Trophoblast cell (in vitro differentiated cells and primary cell): Measurements from ENCODE around the gene RASSF8.

Experiments used
- DNase-seq, 2 donors: peaks; one replicate each; pipeline ENCODE4 v3.0.0-alpha.2; 2016
- H2AFZ ChIP-seq: 2 replicates; pipeline ENCODE4 v1.6.1; 2013; ENCODE audit warnings: low read length, moderate library complexity, mild to moderate bottlenecking; ENCODE audit not compliant: insufficient read depth, poor library complexity
- H2AK5ac ChIP-seq: 2 replicates; pipeline ENCODE4 v1.6.1; 2013; ENCODE audit warnings: mild to moderate bottlenecking, low read length
- H2BK120ac ChIP-seq: 2 replicates; pipeline ENCODE4 v1.6.1; 2013; ENCODE audit warnings: low read length, mild to moderate bottlenecking, moderate library complexity; ENCODE audit not compliant: insufficient read depth, poor library complexity
- H2BK12ac ChIP-seq: 2 replicates; pipeline ENCODE4 v1.6.1; 2013; ENCODE audit warnings: mild to moderate bottlenecking, low read length, moderate library complexity
- H2BK5ac ChIP-seq: 2 replicates; pipeline ENCODE4 v1.6.1; 2013; ENCODE audit warnings: low read length, low read depth, moderate library complexity, mild to moderate bottlenecking; ENCODE audit not compliant: poor library complexity
- H3K14ac ChIP-seq: 2 replicates; pipeline ENCODE4 v1.6.1; 2013; ENCODE audit warnings: mild to moderate bottlenecking, low read length
- H3K18ac ChIP-seq: 2 replicates; pipeline ENCODE4 v1.6.1; 2013; ENCODE audit warnings: mild to moderate bottlenecking, low read length
- H3K23ac ChIP-seq: 2 replicates; pipeline ENCODE4 v1.6.1; 2013; ENCODE audit warnings: low read length
- H3K27ac ChIP-seq: 2 replicates; pipeline ENCODE4 v1.5.1; 2013; ENCODE audit warnings: low read depth, mild to moderate bottlenecking, inconsistent platforms, low read length, moderate library complexity
- H3K27me3 ChIP-seq: 2 replicates; pipeline ENCODE4 v1.6.1; 2013; ENCODE audit warnings: inconsistent platforms, mild to moderate bottlenecking, low read length, moderate library complexity; ENCODE audit not compliant: insufficient read depth
- H3K36me3 ChIP-seq, 2 experiments: 1 replicate in 1 of 2; 2 replicates in 1 of 2; pipeline ENCODE4 v1.6.1; 2013; ENCODE audit warnings: low read length in 2 of 2, mild to moderate bottlenecking in 2 of 2, moderate library complexity in 1 of 2; ENCODE audit not compliant: insufficient read depth in 2 of 2, control insufficient read depth in 1 of 2
- H3K4ac ChIP-seq: 2 replicates; pipeline ENCODE4 v1.6.1; 2013; ENCODE audit warnings: low read depth, mild to moderate bottlenecking, low read length, moderate library complexity
- H3K4me1 ChIP-seq, 2 experiments: 1 replicate in 1 of 2; 2 replicates in 1 of 2; pipeline ENCODE4 v1.6.1; 2013; ENCODE audit warnings: low read length in 2 of 2, mild to moderate bottlenecking in 2 of 2, moderate library complexity in 1 of 2; ENCODE audit not compliant: insufficient read depth in 2 of 2, control insufficient read depth in 1 of 2
- H3K4me2 ChIP-seq: 2 replicates; pipeline ENCODE4 v1.6.1; 2013; ENCODE audit warnings: inconsistent platforms, mild to moderate bottlenecking, low read length, moderate library complexity
- H3K4me3 ChIP-seq: 2 replicates; pipeline ENCODE4 v1.5.1; 2013; ENCODE audit warnings: mild to moderate bottlenecking, low read depth, low read length, inconsistent platforms
- H3K79me1 ChIP-seq: one replicate; pipeline ENCODE4 v1.6.1; 2013; ENCODE audit warnings: low read length
- H3K79me2 ChIP-seq: 2 replicates; pipeline ENCODE4 v1.6.1; 2013; ENCODE audit warnings: low read length, mild to moderate bottlenecking; ENCODE audit not compliant: control insufficient read depth, insufficient read depth, poor library complexity
- H3K9ac ChIP-seq: 2 replicates; pipeline ENCODE4 v1.6.1; 2013; ENCODE audit warnings: mild to moderate bottlenecking, low read length
- H3K9me3 ChIP-seq: 2 replicates; pipeline ENCODE4 v1.6.1; 2013; ENCODE audit warnings: low read depth, mild to moderate bottlenecking, control low read depth, inconsistent platforms, low read length; ENCODE audit not compliant: insufficient read depth
- H4K12ac ChIP-seq: 2 replicates; pipeline ENCODE4 v1.6.1; 2013; ENCODE audit warnings: low read depth, mild to moderate bottlenecking, low read length, moderate library complexity
- H4K8ac ChIP-seq: 2 replicates; pipeline ENCODE4 v1.6.1; 2013; ENCODE audit warnings: low read depth, mild to moderate bottlenecking, low read length, moderate library complexity
- H4K91ac ChIP-seq: one replicate; pipeline ENCODE4 v1.6.1; 2013; ENCODE audit warnings: low read depth, mild to moderate bottlenecking, low read length, moderate library complexity
- WGBS: extraction: QIAGEN DNeasy Blood & Tissue Kit; methylation state at CpG from one replicate; pipeline ENCODE4 v1.1.7; 2013; ENCODE audit warnings: missing lambda C conversion rate; ENCODE audit not compliant: insufficient read length, insufficient coverage; ENCODE audit errors: extremely low coverage; 5-methylcytosine and 5-hydroxymethylcytosine counted together

RASSF8 gene

DNA sequence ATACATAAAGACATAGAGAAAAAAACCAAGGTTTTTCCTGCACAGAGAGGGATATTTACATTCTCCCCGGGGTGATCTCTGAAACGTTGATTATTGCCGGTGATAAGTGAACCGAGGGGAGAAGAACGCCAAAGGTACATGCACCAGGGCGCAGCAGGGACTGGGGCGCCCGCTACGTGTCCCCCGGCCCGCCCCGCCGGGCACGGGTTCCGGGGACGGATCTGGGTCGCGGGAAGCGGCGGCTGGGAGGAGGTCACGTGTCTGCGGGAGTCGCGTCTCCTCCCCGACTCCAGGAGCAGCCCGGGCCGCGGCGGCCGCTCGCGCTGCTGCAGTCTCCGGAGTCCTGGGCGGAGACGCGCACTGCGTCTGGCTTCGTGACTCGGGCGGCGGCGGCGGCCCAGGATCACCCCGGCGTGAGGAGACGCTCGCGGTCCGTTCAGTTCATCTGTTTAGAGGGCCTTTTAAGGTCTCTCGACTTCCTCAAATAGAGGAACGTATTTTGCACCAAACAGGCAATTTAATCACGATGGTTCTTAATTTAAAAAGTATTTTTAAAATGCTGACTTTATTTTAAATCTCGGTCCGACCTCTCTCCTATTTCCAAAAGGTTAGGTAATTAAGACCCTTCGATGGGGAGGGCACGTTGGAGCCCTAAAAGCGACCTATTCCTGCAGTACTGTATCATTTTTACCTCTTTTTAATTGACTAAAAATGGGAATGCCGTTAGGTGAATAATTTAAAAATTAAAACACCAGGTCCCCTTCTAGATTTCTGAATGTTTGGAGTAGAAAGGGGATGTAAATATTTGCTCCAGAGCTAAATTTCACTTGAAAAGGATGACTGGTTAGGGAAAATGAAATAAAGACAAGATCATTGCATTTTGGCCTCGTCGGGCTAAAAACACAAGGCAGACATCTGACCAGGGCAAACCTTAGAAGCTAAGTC, 168.1 kb downstream of the RASSF8 start:
- Histone ChIP-seq H3K4ac (no peak overlapping the region), H4K8ac (peak overlapping the region; percentile 36), H3K9me3 (peaks cover 1% of the 10 kb centered on the region), H2AK5ac (no peak overlapping the region), H2AFZ (peak overlapping the region; percentile 69), H3K4me3 (peak overlapping the region; percentile 69), H2BK120ac (no peak overlapping the region), H3K36me3 (no peaks in the 10 kb centered on the region), H4K12ac (no peak overlapping the region), H4K91ac (peak overlapping the region; percentile 8), H2BK5ac (no peak overlapping the region), H3K79me1 (no peaks in the 10 kb centered on the region), H3K23ac (no peak overlapping the region), H3K14ac (peak overlapping the region; percentile 7), H2BK12ac (no peak overlapping the region), H3K18ac (no peak overlapping the region), H3K27ac (no peak overlapping the region), H3K79me2 (no peaks in the 10 kb centered on the region), H3K4me2 (peak overlapping the region; percentile 100), H3K27me3 (peaks cover 32% of the 10 kb centered on the region), H3K4me1 (peaks cover 12 to 13% of the 10 kb centered on the region in 2 experiments), H3K9ac (peak overlapping the region; percentile 28)
- no CpG with 5 or more reads among the region's 60 CpGs for WGBS
- peak; percentile 85 to 87 for DNase-seq

DNA sequence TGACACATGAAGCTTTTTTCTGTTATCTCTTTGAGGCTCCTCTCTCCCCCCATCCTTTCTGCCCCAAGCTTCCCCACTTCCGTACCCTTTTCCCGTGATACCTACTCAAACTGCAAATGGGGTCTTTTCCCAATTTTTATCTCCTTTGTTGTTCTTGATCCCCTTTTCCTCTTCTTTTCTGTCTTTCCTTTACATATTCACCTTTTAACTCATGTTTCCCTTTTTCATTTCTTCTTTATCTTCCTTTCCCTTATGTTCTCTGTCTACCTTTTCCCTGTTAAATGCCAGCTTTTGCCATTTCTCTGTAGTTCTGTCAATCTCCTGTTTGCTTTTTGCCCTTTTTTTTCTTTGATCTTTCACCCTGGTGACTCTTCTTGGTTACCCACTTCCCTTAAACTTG, 168.9 kb downstream of the RASSF8 start:
- H2AFZ ChIP-seq: no peak overlapping the region
- WGBS: no CpG with 5 or more reads among the region's 2 CpGs
- H3K79me2 ChIP-seq: no peaks in the 10 kb centered on the region
- no peak overlapping the region for H2BK5ac ChIP-seq
- H3K4me1 ChIP-seq: peaks cover 9 to 12% of the 10 kb centered on the region in 2 experiments
- H3K9me3 ChIP-seq: peaks cover 1% of the 10 kb centered on the region
- no peaks in the 10 kb centered on the region for H3K36me3 ChIP-seq
- H4K91ac ChIP-seq: no peak overlapping the region
- no peak overlapping the region for H3K4me2 ChIP-seq
- no peak overlapping the region for H2BK120ac ChIP-seq
- H3K9ac ChIP-seq: no peak overlapping the region
- H3K4me3 ChIP-seq: no peak overlapping the region
- peaks cover 31% of the 10 kb centered on the region for H3K27me3 ChIP-seq
- no peak overlapping the region for H3K27ac ChIP-seq
- H4K8ac ChIP-seq: no peak overlapping the region
- H2BK12ac ChIP-seq: no peak overlapping the region
- H4K12ac ChIP-seq: no peak overlapping the region
- H3K4ac ChIP-seq: no peak overlapping the region
- no peak overlapping the region for H3K18ac ChIP-seq
- H3K14ac ChIP-seq: no peak overlapping the region
- H3K79me1 ChIP-seq: no peaks in the 10 kb centered on the region
- no peak overlapping the region for H3K23ac ChIP-seq
- no peak for DNase-seq
- no peak overlapping the region for H2AK5ac ChIP-seq

DNA sequence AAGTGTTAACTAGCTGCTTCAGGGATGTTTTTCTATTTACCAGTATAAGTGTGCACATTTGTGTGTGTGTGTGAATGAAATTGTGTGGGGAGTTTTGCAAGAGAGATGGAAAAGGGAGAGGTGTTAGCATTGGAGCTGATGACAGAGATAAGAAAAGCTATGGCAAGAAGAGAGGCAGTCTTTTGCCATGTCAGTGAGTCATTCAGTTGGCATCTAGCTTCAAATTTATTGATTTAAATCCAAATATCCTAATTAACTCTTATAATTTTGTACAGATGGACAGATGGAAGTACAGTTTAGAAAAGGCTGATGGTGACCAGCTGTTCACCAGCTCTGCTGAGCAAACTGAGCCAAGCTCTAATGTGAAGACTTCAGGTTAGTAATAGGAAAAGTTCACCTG, 169.7 kb downstream of the RASSF8 start:
- Histone ChIP-seq H3K23ac (no peak overlapping the region), H2BK5ac (no peak overlapping the region), H2BK12ac (no peak overlapping the region), H4K8ac (no peak overlapping the region), H2BK120ac (no peak overlapping the region), H3K9ac (no peak overlapping the region), H3K9me3 (peaks cover 1% of the 10 kb centered on the region), H3K14ac (no peak overlapping the region), H3K79me2 (no peaks in the 10 kb centered on the region), H3K4me3 (no peak overlapping the region), H2AK5ac (no peak overlapping the region), H3K36me3 (no peaks in the 10 kb centered on the region), H4K91ac (no peak overlapping the region), H3K18ac (no peak overlapping the region), H3K27ac (no peak overlapping the region), H3K27me3 (peaks cover 23% of the 10 kb centered on the region), H4K12ac (no peak overlapping the region), H3K4ac (no peak overlapping the region), H3K4me2 (no peak overlapping the region), H3K4me1 (peaks cover 5 to 6% of the 10 kb centered on the region in 2 experiments), H2AFZ (no peak overlapping the region), H3K79me1 (no peaks in the 10 kb centered on the region)
- no peak for DNase-seq
